H1 (cell line): ENCODE results near the gene AOC1. TPM values are rescaled to one million over a fixed set of nuclear protein-coding genes. Genes with fewer than 3 reads are reported as not detected.

ENCODE experiments used
- BCL11A ChIP-seq, 2 experiments: IDR thresholded peaks; one replicate each; pipeline ENCODE4 v1.6.1; 2011; ENCODE audit warnings: low read depth in 2 of 2, low read length in 2 of 2, mild to moderate bottlenecking in 2 of 2
- BRCA1 ChIP-seq: IDR thresholded peaks from 2 replicates; pipeline ENCODE4 v1.6.1; 2012; ENCODE audit warnings: low read depth, low read length, improper control_type of control experiment
- CHD2 ChIP-seq: IDR thresholded peaks from 2 replicates; pipeline ENCODE4 v1.6.1; 2012; ENCODE audit warnings: low read length, improper control_type of control experiment
- CREB1 ChIP-seq: IDR thresholded peaks from 2 replicates; pipeline ENCODE4 v1.6.1; 2012; ENCODE audit warnings: inconsistent platforms
- CTBP2 ChIP-seq: IDR thresholded peaks from 2 replicates; pipeline ENCODE4 v1.7.0; 2011; ENCODE audit warnings: borderline replicate concordance, mild to moderate bottlenecking, moderate library complexity, mixed read lengths, low read length; ENCODE audit not compliant: insufficient read depth, insufficient read length
- JUND ChIP-seq: IDR thresholded peaks from 2 replicates; pipeline ENCODE4 v1.6.1; 2011; ENCODE audit warnings: mild to moderate bottlenecking, improper control_type of control experiment, low read length
- KDM5A ChIP-seq: fragments of 200-600 bp; IDR thresholded peaks from 2 replicates; pipeline ENCODE4 v1.7.1; 2012; ENCODE audit warnings: mild to moderate bottlenecking, low read length, inconsistent platforms, mixed read lengths
- SIN3A ChIP-seq, 2 experiments: IDR thresholded peaks in 1 of 2; conservative IDR thresholded peaks in 1 of 2; 2 replicates each; pipeline ENCODE4 v1.6.1; 2011 to 2012; ENCODE audit warnings: low read length in 2 of 2, improper control_type of control experiment in 1 of 2, low read depth in 1 of 2, mild to moderate bottlenecking in 1 of 2
- TBP ChIP-seq: IDR thresholded peaks from 2 replicates; pipeline ENCODE4 v1.6.1; 2011; ENCODE audit warnings: low read depth, low read length, improper control_type of control experiment
- TEAD4 ChIP-seq: IDR thresholded peaks from 2 replicates; pipeline ENCODE4 v1.6.1; 2012; ENCODE audit warnings: low read depth, low read length, inconsistent platforms, mixed read lengths
- USF2 ChIP-seq: IDR thresholded peaks from 2 replicates; pipeline ENCODE4 v1.6.1; 2011; ENCODE audit warnings: low read length, improper control_type of control experiment
- polyA plus RNA-seq, 7 experiments: library from polyadenylated mRNA; depleted of rRNA in 3 of 7; stranded (reverse) in 5 of 7; unstranded in 2 of 7; fragments of >200 nt in 5 of 7; fragments of 200-250 nt in 2 of 7; gene quantifications; 1 replicate in 5 of 7; 2 replicates in 1 of 7; 4 replicates in 1 of 7; pipeline versions ENCODE4 v1.2.1 to v1.2.3, GENCODE V29; 2011 to 2013; ENCODE audit warnings: missing spikeins in 2 of 7, mixed read lengths in 2 of 7
- total RNA-seq: library from RNA; stranded (reverse); fragmentation: NEBNext Ultra II Directional; extraction: Animal tissue kit (Norgen Biotek cat#: 25700); gene quantifications from 2 replicates; pipeline ENCODE4 v1.2.1, GENCODE V29; 2021

AOC1 gene
- total and polyA plus RNA-seq, 2 of the 8 experiments (the other 6 are each of a cell fraction or from before 2014, with no cell fraction given) = 0.15 to 0.17 TPM

DNA sequence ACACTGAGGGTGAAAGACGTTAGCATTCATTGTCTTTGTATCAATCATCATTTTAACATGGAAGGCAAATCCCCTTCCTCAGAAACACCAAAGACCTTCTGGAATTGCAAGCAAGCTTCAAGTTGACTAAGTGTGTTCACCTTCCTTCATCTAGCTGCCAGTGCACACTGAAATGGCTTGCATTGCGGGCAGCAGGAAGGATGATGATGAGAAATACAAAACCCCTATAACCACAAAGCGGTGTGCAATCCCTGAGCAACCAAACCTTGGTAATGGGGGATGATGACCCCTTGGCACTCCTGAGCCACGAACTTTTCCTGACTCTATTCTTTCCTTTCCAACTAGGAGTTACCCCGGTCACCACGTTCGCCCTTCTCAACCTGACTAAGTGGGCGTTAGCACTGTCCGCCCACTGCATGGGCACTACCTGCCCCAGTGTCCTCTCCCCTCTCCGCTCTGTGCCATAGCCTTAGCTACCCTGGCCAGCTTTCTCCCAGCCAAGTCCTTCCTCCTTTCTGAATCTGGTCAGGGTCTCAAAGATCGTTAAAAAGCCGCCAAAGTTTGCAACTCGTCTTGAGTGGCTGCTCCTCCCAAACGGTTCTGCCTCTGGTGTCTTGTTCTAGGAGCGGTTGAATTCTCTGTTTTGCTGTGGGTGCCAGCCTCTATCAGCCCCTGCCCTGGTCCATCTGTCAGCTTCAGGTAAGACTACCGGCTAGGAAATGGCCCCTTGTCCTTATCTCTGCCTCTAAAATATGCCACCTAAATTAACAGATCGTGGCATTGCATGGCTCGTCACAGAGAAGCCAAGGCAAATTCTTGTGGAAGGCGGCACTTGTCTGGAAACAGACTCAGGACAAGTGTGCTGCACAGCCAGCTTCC, 586 bp upstream of the AOC1 start (continued):
- TF ChIP-seq JUND (no peak), KDM5A (no peak), BRCA1 (no peak), USF2 (no peak), TEAD4 (no peak), CHD2 (no peak), CTBP2 (no peak), BCL11A (IDR thresholded peaks at IDR 0.05; ENCODE audit: low read depth in 2 of 2, low read length in 2 of 2) (no peak), TBP (no peak), SIN3A (conservative IDR thresholded peaks at IDR 0.05 in 1 of 2, IDR thresholded peaks at IDR 0.05 in 1 of 2; ENCODE audit: low read depth in 1 of 2, low read length in 2 of 2) (no peak), CREB1 (no peak)
